ENCODE measurements around the gene RASIP1.

DNA sequence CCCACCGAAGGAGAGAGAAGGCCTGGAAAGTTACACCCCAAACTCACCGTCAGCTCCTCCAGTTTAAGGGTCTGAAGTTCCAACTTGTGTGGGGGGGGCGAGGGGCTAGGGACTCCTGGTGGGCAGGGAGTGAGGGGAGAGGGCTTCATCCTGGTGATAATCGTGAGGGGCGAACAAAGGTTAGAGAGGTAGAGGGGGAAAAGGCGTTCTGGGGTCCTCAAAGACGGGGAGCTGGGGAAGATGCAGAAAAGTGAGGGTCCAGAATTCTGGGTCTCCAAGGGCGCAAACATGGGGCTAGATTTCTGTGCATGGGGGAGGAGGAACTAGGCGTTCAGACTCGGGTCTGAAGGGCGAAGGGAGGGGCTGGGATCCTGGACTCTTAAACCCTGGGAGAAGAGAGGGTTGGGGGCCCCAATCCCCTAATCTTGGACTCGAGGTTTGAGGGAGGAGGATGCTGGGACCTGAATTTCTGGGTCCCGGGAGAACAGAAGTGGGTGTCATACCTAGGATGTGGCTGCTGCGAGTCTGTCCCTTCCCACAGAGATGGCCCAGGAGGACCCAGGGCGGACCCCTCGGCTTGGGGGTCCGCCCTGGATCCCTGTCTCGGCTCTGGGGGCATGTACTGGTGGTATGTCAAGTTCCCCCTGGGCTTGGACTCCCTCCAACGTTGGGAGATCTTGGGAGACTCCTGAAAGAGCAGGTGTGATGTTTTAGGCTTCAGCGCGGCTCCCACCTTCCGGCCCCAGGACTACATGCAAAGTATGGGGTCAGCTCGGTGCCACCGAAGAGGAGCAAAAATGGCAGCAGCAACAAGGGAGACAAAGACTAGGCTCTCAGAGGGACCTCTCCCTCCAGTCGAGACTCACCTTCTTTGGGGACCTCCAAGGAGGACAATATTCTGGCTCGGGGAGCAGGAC, 25.4 kb downstream of the RASIP1 start:
- TF ChIP-seq CTCF (IDR thresholded peaks at IDR 0.05) (no peak), POLR2A (IDR thresholded peaks at IDR 0.05) (no peak)

Measured in lower leg skin (tissue), 3 donors.